Heart left ventricle (tissue), 13 donors: Measurements from ENCODE around the gene PHAF1.

Experiments
- POLR2A ChIP-seq, 2 donors: fragments of 450-650 bp; IDR thresholded peaks; one replicate each; pipeline ENCODE4 v1.6.1; 2017; ENCODE audit warnings: antibody characterized with exemption in 2 of 2, mild to moderate bottlenecking in 2 of 2, moderate library complexity in 2 of 2
- TF ChIP-seq, protein P1 (sequence below), 12 donors: fragments of 200-600 bp; sonication (generic) in 4 of 12; IDR thresholded peaks; one replicate each; pipeline versions ENCODE4 v1.5.0 to v1.8.0; 2018 to 2022; ENCODE audit warnings: antibody characterized with exemption in 12 of 12, mild to moderate bottlenecking in 5 of 12
- donor health status: ischemic (EF 13 %, LVEDD 7.1; RV severe dilation, severe dysfunction).
- donor health status: DM: no; HTN: yes; CAD: no.
- donor health status: DM: no; HTN: no; CAD: no.
- donor health status: ischemic (EF 25% LVEDD 6.9; RV normal size, moderate dysfunction).
- donor health status: ischemic (EF 25% LVEDD 5.7; RV mildly dilated, moderate dysfunction).
- donor health status: ischemic (EF 35%, LVEDD 5.7; RV mildly dilated, moderate dysfunction).
- donor health status: nonischemic (EF 11% LVEDD 7.7; RV severe dilation, severe dysfunction).
- donor health status: DM: yes; HTN: yes; CAD: no.
- donor health status: PGD.
- donor health status: ischemic (EF 29% LVEDD 5.4; RV normal size, mild dysfunction).
- donor health status: nonischemic (EF 23%, LVEDD 6.1; RV moderate dilation, normal function).

DNA sequence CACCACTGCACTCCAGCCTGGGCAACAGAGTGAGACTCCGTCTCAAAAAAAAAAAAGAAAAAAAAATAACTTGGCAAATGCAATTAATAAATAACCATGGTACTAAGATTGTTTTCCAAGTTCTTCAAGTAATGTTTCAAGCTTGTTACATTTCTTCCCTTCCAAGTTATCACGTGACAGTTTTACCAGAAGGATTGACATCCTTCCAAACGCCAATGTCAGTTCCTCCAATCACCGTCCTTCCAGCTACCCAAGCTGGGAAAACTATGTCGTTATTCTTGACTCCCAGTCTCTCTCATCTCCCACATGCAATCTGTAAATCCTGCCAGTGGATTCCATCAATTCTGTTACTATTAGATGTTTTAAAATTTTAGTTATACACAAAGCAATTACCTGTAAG, 3.9 kb upstream of the PHAF1 start:
- TF ChIP-seq, protein P1, sequence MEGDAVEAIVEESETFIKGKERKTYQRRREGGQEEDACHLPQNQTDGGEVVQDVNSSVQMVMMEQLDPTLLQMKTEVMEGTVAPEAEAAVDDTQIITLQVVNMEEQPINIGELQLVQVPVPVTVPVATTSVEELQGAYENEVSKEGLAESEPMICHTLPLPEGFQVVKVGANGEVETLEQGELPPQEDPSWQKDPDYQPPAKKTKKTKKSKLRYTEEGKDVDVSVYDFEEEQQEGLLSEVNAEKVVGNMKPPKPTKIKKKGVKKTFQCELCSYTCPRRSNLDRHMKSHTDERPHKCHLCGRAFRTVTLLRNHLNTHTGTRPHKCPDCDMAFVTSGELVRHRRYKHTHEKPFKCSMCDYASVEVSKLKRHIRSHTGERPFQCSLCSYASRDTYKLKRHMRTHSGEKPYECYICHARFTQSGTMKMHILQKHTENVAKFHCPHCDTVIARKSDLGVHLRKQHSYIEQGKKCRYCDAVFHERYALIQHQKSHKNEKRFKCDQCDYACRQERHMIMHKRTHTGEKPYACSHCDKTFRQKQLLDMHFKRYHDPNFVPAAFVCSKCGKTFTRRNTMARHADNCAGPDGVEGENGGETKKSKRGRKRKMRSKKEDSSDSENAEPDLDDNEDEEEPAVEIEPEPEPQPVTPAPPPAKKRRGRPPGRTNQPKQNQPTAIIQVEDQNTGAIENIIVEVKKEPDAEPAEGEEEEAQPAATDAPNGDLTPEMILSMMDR (IDR thresholded peaks at IDR 0.05): no peak
- no peak for TF ChIP-seq POLR2A (IDR thresholded peaks at IDR 0.05)
